ENCODE results near the gene INTU.

Gene INTU

DNA sequence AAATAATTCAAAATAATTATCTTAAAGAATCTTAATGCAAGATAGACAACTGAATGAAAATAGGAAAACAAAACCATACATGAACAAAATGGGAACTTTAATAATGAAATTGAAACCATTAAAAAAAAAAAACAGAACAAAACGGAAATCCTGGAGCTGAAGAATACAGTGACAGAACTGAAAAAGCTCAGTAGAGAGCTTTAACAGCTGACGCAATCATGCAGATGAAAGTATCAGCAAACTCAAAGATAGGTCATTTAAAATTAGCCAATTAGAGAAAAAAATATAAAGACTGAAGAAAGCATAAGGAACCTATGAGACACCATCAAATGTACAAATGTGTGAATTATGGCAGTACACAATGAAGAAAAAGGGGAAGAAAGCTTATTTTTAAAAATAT, 116.2 kb downstream of the INTU start:
- no peak for DNase-seq (ENCODE audit: low spot score)

DNA sequence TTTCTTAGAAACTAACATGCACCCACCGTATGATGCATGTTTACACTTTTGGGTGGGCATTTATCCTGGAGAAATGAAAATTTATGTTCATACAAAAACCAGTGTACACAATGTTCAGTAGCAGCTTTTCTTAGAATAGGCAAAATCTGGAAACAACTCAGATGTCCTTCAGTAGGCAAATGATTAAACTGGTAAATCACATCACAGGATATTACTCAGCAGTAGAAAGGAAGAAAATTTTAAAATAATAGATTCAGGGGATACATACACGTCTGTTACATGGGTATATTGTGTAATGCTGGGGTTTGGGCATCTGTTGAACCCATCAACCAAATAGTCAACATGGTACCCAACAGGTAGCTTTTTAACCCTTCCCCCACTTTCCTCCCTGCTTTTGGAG, 124.1 kb downstream of the INTU start:
- DNase-seq (ENCODE audit: low spot score) = no peak

DNA sequence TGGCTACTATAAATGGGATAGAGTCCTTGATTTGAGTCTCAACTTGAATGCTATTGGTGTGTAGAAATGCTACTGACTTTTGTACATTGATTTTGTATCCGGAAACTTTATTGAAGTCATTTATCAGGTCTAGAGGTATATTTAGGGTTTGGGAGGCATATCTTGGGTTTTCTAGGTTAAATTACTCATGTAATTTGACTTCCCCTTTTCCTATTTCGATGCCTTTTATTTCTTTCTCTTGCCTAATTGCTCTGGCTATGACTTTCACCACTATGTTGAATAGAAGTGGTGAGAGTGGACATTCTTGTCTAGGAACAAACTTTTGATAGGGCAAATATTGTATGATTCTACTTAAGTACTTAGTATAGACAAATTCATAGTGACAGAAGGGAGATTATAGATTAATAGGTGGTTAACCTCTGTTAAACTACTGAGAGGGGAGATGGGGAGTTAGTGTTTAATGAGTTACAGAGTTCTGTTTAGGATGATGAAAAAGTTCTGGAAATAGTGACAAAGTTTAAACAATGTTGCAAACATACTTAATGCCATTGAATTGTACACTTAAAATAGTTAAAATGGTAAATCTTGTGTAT, 126.6 kb downstream of the INTU start:
- no peak for DNase-seq (ENCODE audit: low spot score)

DNA sequence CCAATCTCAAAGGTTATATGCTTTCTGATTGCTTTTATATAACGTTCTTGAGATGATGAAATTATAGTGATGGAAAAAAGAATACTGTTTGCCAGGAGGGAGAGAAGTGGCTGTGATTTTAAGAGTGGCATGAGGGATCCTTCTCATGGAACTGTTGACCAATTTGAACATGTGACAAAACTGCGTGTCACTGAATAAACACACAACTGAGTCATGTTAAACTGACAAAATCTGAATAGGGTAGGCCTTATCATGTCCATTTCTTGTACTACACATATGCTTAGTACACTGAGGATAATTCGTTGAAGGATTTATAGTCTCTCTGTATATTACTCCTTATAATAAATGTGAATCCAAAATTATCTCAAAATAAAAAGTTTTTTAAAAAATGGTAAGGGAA, 127.1 kb downstream of the INTU start:
- no peak for DNase-seq (ENCODE audit: low spot score)

DNA sequence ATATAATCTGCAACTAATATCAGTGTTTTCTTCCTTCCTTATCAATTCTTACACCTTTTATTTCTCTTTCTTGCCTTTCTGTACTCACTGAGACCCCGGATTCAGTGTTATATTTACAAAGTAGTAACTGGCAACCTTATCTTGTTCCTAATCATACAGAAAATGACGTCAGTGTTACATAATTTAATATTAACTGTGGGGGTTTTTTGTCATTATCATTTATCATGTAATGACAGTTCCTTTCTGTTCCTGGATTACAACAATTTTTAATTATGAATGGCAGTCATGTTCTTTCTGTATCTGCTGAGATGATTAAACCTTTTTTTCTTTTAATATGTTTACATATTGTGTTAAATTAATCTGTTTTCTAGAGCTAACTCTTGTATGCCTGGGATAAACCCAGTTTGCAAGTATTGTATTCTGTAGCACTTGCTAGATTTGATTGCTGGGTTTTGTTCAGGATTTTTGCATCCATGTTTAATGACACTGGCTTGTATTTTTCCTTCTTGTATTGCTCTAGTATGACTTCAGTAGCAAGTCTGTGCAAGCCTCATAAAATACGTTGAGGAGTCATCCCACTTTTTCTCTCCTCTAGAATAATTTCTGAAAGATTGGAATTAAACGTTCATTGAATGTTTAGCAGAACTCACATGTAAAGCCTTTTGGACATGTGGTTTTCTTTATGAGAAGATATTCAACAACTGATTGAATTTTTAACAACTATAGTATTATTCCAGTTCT, 138.9 kb downstream of the INTU start:
- DNase-seq (ENCODE audit: low spot score) = no peak

DNA sequence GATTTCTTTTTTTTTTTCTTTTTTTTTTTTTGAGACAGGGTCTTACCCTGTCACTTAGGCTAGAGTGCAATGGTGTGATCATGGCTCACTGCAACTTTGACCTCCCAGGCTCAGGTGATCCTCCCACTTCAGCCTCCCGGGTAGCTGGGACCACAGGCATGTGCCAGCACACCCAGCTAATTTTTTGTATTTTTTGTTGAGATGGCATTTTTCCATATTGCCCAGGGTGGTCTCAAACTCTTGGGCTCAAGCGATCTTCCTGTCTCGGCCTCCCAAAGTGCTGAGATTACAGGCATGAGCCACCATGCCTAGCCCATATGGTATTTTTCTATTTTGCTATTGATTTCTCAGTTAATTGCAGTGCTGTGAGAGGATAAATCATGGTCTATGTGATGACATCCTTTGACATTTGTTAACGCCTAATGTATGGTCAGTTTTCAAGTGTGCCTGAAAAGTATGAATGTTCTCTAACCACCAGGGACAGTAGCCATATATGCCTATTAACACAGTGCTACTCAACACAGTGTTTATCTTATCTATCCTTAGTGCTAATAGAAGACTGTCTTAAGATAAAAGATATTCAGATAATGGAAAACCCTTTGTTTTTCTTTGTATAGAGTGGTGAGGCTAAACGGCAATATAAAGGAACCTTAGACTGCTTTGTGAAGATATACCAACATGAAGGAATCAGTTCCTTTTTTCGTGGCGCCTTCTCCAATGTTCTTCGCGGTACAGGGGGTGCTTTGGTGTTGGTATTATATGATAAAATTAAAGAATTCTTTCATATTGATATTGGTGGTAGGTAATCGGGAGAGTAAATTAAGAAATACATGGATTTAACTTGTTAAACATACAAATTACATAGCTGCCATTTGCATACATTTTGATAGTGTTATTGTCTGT, 140.3 kb downstream of the INTU start:
- no peak for DNase-seq (ENCODE audit: low spot score)

DNA sequence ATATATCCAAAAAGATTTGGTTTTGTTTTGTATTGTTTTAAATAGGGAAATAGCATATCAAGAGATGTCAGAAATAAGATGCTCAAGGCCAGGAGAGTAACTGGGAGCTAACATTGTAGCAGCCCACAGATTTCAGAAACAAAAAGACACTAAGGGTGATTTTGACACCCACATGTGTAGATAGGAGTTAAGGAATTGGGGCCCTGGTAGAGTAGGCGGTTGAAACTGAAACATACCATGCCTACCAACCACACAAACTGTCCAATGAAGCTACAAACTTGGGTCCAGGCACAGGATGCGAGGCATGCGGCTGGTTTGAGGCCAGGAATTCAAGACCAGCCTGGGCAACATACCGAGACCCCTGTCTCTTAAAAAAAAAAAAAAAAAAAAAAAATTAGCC, 143.1 kb downstream of the INTU start:
- no peak for DNase-seq (ENCODE audit: low spot score)
